Stromal cell of bone marrow (primary cell): ENCODE data around the gene TRIM61.
"Not testable (repeated sequence)": the region's sequence is repeated elsewhere in the genome, so short reads cannot be mapped to it uniquely, and the experiment has no call there.

Experiments
- DNase-seq: peaks from one replicate; pipeline ENCODE4 v3.0.0-alpha.2; 2012; ENCODE audit warnings: low read depth

The TRIM61 gene

GRCh38 chr4:164956766-164957643 is 20.5 kb downstream of the TRIM61 start:
- peak; percentile 25 for DNase-seq

GRCh38 chr4:164955107-164955805 is 22.2 kb downstream of the TRIM61 start:
- DNase-seq = no peak

- DNase-seq = no peak
Measured at GRCh38 chr4:164952551-164952950, 24.9 kb downstream of the TRIM61 start.

- DNase-seq = peak; percentile 30
Measured at GRCh38 chr4:164949448-164950143, 27.9 kb downstream of the TRIM61 start.

- no peak for DNase-seq
Measured at GRCh38 chr4:164948975-164949374, 28.5 kb downstream of the TRIM61 start.

GRCh38 chr4:164948006-164948405 is 29.5 kb downstream of the TRIM61 start:
- DNase-seq = not testable (repeated sequence)

- no peak for DNase-seq
Measured at GRCh38 chr4:164946810-164947209, 30.6 kb downstream of the TRIM61 start.

GRCh38 chr4:164945146-164945545 is 32.3 kb downstream of the TRIM61 start:
- no peak for DNase-seq

GRCh38 chr4:164943192-164943591 is 34.3 kb downstream of the TRIM61 start:
- no peak for DNase-seq

GRCh38 chr4:164937576-164938270 is 39.7 kb downstream of the TRIM61 start:
- peak; percentile 28 for DNase-seq

GRCh38 chr4:164935865-164936606 is 41.4 kb downstream of the TRIM61 start:
- not testable (repeated sequence) for DNase-seq

- no peak for DNase-seq
Measured at GRCh38 chr4:164935363-164935762, 42.1 kb downstream of the TRIM61 start.

- DNase-seq = no peak
Measured at GRCh38 chr4:164933244-164933643, 44.2 kb downstream of the TRIM61 start.

GRCh38 chr4:164931551-164932324 is 45.7 kb downstream of the TRIM61 start:
- DNase-seq = no peak

- no peak for DNase-seq
Measured at GRCh38 chr4:164930647-164931046, 46.8 kb downstream of the TRIM61 start.

- DNase-seq = peak; percentile 38
Measured at GRCh38 chr4:164927101-164927500, 50.4 kb downstream of the TRIM61 start.

GRCh38 chr4:164926301-164926700 is 51.2 kb downstream of the TRIM61 start:
- peak; percentile 72 for DNase-seq

- DNase-seq = no peak
Measured at GRCh38 chr4:164924670-164925238, 52.7 kb downstream of the TRIM61 start.

GRCh38 chr4:164918956-164919355 is 58.5 kb downstream of the TRIM61 start:
- no peak for DNase-seq
